Astrocyte of the cerebellum (primary cell): Measurements from ENCODE around the gene ZBED6.
"Not testable (repeated sequence)": the region's sequence is repeated elsewhere in the genome, so short reads cannot be mapped to it uniquely, and the experiment has no call there.

Source experiments
- DNase-seq: peaks from one replicate; pipeline ENCODE4 v3.0.0-alpha.2; 2011; ENCODE audit warnings: low read depth
- H3K4me3 ChIP-seq: 2 replicates; pipeline ENCODE4 v1.5.1; 2011; ENCODE audit warnings: mild to moderate bottlenecking, low read depth, low read length, moderate library complexity
- CTCF ChIP-seq: IDR thresholded peaks from 2 replicates; pipeline ENCODE4 v1.5.1; 2012; ENCODE audit warnings: low read length, low read depth, moderate library complexity, mild to moderate bottlenecking; ENCODE audit errors: missing control alignments
- in situ Hi-C: cut with HindIII; loops from 2 replicates; pipeline ENCODE4 v1.10.0; 2017; ENCODE audit warnings: low sequenced_read_pairs

Gene ZBED6

GRCh38 chr1:203813581-203814341 lies 18.3 kb downstream of the ZBED6 start:
- in situ Hi-C loops = no loop called here
- TF ChIP-seq CTCF = no peak
- no peak for DNase-seq

GRCh38 chr1:203818399-203818798 lies 23.0 kb downstream of the ZBED6 start:
- no peak overlapping the region for H3K4me3 ChIP-seq
- no peak for DNase-seq
- in situ Hi-C loops = no loop called here
- TF ChIP-seq CTCF = no peak

More at GRCh38 chr1:203813581-203814341, 18.3 kb downstream of the ZBED6 start:
- no peak overlapping the region for H3K4me3 ChIP-seq

GRCh38 chr1:203823306-203823705 lies 27.9 kb downstream of the ZBED6 start:
- H3K4me3 ChIP-seq = no peak overlapping the region
- TF ChIP-seq CTCF = no peak
- in situ Hi-C loops = no loop called here
- DNase-seq = no peak

GRCh38 chr1:203826175-203826574 lies 30.8 kb downstream of the ZBED6 start:
- in situ Hi-C loops = no loop called here
- H3K4me3 ChIP-seq = no peak overlapping the region
- DNase-seq = no peak
- TF ChIP-seq CTCF = no peak

GRCh38 chr1:203828002-203828401 lies 32.6 kb downstream of the ZBED6 start:
- DNase-seq = no peak
- TF ChIP-seq CTCF = no peak
- in situ Hi-C loops = no loop called here
- H3K4me3 ChIP-seq = no peak overlapping the region

DNA sequence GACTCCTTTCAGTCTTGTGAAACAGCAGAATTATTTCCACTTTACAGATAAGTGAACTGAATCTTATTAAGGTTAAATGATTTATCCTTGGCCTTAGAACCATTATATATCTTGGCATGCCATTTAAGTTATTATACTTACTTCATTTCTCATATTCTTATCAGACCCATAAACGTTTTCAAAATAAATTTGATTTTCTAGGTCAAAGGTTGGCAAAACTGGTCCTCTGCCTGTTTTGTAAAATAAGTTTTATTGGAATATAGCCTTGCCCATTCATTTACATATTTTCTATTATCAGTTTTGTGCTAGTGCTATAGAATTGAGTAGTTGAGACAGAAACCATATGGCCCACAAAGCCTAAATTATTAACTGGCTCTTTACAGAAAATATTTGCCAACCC lies 33.1 kb downstream of the ZBED6 start:
- in situ Hi-C loops = no loop called here
- DNase-seq = no peak
- no peak for TF ChIP-seq CTCF
- H3K4me3 ChIP-seq = no peak overlapping the region

- H3K4me3 ChIP-seq, in situ Hi-C loops, DNase-seq: not testable (repeated sequence)
Measured at GRCh38 chr1:203829247-203829646, 33.8 kb downstream of the ZBED6 start.
